HG02840 (cell line): ENCODE results near the gene NARF.
A peak's percentile ranks its signal among the peaks of the same experiment; 100 is the strongest.
"Not testable (repeated sequence)": the region's sequence is repeated elsewhere in the genome, so short reads cannot be mapped to it uniquely, and the experiment has no call there.

Experiments
- ATAC-seq: cut with Tn5 transposase; IDR thresholded peaks from one replicate; pipeline ENCODE4 v1.9.1; 2021; ENCODE audit warnings: mild to moderate bottlenecking, moderate library complexity, moderate number of reproducible peaks; ENCODE audit not compliant: unreplicated experiment, low FRiP score

The NARF gene

DNA sequence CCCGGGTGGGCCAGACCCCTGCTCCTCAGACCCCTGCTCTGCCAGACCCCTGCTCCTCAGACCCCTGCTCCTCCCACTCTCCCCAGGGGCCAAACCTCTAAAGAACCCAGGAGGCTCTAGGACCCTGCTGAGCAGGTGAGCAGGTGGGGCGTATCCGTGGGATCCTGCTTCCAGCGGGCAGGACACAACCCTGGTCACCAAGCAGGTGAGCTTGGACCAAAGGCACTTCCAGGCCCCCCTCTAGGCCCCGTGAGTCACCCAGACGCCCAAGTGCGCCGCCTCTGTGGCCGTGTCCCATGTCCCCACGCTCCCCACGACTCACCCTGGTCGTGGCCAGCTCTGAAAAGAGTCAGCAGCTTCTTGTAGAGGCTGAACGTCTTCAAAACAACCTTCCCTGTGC is 13.0 kb upstream of the NARF start:
- ATAC-seq, result no peak

DNA sequence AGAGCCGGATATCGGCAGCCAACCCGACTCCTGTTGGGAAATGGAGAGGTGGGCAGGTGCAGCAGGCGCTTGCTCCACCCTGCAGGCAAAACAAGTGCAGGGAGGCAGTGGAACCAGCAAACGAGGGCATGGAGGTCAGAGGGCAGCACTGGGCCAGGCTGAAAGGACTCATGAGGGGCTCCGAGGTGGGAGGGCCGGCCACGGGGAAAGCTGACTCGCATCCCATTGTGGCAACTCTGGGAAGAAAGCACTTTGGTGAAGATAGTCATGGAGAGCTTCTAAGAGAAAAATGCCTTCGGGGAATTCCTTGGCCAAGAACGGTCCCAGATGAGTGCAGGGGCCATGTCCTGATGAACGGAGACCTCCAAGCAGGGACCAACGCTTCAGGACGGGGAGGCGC is 12.4 kb upstream of the NARF start:
- no peak for ATAC-seq

DNA sequence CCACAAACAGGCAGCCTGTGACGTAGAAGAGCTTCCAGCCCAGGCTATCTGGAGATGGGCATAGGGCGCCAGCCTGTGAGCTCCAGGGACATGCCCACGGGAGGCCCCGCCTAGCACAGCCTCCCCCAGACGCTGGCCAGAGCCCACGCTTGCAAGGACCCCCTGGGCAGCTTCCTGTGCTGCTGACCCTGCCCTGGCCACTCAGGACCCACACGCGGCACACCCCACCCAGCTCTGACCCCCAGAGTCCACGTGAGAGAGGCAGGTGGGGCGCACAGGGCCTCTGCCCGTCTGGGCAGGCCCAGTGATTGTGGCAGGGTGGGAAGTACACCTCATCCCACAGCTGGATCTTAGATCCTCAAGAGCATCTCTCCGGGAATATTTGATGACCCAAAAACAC is 11.9 kb upstream of the NARF start:
- ATAC-seq, result no peak

DNA sequence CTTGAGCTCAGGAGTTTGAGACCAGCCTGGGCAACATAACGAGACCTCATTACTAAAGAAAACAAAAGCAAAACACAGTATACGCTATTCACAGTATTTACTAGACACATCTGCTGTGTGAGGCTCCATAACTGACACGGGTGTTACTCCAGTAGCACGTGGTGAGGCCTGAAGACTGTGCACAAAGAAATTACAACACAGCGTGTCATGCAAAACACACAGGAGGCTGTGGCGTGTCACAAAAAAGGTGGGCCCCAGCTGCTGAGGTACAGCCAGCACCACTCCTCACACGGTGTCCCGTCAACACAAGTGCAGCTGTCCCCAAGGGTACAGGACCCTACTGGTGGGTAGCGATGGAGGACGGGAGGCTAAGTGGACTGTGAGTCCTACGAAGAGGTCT is 10.7 kb upstream of the NARF start:
- ATAC-seq, result no peak

DNA sequence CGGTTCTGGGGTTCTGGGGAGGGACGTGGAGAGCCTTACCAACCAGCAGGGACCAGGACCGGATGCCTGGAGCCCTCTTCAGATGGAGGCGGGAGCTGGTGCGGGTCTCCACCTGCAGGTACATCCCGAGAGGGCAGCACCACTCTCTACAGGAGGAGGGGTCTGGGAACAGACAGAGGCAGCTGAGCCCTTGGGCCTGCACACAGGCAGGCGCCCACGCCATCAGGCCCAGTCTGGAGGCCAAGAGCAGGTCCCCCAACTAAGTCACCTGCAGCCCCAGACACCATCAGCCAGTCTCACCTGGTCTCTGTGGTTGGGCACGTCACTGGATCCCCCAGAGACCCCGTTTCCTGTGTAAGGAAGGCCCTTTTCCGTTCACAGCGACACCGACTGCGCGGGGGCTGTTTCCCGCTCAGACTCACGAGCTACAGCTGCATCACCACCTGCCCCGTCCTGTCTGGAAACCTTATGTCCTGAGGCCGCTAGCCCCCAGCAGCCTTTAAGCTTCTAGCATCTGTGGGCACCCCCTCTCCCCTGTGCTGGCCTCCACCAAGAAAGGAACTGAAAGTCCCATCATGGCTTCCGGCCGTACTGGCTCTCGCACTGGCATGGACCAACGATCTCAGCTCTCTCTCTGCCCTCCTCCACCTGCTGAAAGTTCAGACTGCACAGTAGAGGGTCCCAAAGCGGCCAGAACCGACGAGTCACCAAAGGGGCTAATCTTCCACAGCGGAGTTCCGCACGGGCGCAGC is 9.2 kb upstream of the NARF start:
- peak; percentile 44 for ATAC-seq

DNA sequence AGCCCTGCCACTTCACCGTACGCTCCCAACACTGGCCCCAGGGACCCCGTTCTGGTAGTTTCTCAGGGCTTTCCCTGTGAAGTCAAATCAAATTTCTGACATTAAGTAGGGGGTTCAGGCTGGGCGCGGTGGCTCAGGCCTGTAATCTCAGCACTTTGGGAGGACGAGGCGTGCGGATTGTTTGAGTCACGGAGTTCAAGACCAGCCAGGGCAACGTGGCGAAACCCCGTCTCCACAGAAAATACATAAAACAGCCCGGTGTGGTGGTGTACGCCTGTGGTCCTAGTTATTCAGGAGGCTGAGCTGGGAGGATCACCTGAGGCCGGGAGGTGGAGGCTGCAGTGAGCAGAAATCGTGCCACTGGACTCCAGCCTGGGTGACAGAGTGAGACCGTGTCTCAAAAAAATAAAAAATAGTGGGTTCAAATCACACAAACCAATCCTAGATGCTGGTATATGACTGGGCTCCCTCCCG is 8.6 kb upstream of the NARF start:
- no peak for ATAC-seq

DNA sequence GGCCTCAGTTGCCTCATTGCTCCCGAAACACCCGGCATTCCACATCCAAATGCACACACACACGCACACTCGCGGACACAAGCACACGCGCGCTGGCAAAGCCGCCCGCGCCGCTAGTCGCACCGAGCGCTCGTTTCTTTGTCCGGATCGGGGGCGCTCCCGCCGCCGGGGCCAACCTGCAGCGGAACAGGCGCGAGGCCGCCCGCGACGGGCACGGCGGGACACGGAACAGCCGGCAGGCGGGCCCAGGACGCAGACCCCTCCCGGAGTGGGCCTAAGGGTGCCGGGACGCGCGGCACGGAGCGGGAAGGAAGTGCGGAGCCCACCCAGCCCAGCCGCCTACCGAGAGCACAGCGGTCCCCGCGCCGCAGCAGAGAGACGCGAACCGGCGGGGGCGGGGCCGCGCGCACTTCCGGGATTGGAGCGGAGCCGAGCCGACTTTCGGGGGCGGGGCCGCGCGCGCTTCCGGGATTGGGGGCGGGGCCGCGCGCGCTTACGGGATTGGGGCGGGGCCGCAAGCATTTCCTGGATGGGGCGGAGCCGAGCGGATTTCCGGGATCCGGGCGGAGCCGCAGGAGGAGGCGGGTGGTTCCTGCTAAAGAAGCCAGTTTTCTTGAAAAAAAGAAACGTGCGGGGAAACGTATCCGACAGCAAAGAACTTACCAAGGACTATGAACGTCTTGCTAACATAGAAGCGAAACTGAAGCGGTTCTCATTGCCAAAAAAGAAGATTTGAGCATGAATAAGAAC is 8.0 kb upstream of the NARF start, which contains the start of gene CYBC1:
Gene CYBC1 (minus strand): TSS at position 396 of the 750 bp plus-strand sequence. CDS start 1,498 bp downstream, outside the sequence.
- ATAC-seq, result peak; percentile 72

DNA sequence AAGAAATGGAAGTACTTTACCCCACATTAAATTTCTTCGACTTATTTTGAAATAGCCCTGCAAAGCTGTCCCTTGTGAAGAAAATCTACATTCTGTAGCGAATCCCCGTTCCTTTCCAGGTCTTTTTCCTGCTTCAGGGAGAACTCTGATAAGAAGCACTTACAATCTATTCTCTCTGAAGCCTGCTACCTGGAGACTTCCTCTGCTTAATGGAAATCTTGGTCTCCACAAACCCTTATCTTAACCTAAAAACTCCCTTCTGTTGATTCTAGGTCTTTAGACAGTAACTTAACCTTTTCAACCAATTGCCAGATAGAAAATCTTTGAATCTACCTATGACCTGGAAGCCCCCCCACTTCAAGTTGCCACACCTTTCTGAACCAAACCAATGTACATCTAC is 6.4 kb upstream of the NARF start:
- ATAC-seq, result no peak

DNA sequence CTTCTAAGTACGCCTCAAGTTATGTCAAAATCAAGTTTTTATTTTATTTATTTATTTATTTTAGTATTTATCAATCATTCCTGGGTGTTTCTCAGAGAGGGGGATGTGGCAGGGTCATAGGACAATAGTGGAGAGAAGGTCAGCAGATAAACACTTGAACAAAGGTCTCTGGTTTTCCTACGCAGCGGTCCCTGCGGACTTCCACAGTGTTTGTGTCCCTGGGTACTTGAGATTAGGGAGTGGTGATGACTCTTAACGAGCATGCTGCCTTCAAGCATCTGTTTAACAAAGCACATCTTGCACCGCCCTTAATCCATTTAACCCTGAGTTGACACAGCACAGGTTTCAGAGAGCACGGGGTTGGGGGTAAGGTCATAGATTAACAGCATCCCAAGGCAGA is 5.4 kb upstream of the NARF start:
- ATAC-seq, result not testable (repeated sequence)

DNA sequence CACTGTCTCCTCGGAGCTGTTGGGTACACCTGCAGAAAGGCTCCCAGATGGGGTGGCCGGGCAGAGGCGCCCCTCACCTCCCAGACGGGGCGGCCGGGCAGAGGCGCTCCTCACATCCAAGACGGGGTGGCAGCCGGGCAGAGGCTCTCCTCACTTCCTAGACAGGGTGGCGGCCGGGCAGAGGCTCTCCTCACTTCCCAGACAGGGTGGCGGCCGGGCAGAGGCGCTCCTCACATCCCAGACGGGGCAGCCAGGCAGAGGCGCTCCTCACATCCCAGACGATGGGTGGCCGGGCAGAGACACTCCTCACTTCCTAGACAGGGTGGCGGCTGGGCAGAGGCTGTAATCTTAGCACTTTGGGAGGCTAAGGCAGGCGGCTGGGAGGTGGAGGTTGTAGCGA is 4.8 kb upstream of the NARF start:
- not testable (repeated sequence) for ATAC-seq

DNA sequence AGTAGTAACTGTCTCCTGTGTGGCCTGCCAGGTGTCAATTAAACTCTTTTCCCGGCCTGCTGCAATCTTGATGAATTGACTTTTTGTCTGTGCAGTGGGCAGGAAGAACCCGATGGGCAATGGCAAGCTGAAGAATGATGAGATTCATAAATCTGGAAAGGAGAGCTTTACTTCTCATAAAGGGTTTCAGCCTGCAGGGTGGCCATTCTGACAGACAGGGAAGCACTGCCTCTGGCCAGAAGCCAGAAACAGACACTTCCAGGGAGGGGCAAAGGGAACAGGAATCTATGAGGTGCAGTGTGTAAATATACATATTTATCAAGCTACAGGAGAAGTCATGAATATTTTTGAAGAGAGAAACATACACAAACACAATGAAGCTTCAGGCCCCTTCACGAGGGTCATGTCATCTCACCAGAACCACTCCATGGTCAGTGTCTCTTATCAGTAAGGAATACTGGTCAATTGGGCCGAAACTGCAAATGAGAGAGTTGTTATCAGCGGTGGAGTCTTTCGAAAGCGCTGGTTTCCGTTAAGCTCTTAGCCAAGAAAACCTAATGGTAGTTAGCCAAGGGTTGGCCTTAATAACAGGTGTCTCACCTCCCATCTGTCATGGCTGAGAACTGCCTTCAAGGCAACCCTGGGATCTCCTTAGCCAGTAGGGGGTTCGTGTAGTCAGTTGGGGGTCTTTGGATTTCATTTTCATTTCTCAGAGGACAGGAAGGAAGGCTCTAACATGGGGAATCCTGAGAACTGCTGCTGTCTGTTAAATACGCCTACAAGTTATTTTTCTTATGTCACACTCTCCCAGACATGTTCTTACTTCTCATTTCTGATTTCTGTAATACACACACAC is 1.2 kb upstream of the NARF start:
- ATAC-seq, result peak; percentile 2

DNA sequence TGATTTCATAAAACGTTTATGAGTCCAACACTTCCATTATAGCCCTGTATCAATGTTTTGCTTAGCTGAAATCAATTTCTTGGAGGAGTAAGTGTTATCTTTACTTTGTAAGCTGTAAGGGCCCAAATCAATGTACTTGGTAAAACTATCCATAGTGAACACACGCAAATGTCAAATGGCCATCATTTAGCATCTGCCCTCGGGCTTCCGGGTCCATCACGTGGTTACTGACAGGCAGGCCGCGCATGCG is 687 bp upstream of the NARF start:
- ATAC-seq, result no peak

DNA sequence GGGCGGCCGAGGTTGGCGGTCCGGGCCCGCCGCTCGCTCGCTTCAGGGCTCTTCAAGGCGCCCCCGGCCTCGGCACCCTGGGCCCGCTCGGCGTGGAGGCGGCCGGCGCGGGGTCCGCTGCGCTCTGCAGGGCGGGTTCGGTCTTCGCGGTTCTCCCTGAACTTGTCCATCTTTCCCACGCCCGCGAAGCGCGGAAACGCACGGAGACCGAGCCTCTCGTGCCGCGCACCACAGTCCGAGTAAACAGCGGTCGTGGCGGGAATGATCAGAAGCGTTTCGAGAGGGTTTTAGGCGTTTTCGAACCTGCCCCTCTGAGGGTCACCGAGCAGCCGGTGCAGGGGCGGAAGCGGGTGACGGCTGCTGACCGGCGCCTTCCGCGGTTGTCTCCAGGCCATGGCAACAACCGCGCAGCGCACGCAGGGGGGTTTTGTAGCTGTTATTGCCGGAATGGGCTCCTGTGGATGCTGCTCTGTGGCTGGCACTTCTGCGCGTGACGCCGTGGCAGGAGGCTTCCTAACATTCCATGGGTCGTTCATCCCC is 414 bp downstream of the NARF start:
- no peak for ATAC-seq

DNA sequence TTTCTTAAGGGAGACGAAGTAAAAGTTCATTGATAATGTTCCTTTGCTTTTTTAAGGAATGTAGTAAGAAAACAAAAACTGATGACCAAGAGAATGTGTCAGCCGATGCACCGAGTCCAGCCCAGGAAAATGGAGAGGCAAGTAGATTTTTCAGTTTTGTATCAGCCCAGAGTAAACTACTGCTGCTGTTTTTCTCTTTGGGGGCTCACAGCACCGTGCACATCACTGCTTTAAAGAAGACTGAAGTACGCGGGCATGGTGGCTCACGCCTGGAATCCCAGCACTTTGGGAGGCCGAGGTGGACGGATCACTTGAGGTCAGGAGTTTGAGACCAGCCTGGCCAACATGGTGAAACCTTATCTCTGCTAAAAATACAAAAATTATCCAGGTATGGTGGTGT is 1.4 kb downstream of the NARF start:
- ATAC-seq, result not testable (repeated sequence)

DNA sequence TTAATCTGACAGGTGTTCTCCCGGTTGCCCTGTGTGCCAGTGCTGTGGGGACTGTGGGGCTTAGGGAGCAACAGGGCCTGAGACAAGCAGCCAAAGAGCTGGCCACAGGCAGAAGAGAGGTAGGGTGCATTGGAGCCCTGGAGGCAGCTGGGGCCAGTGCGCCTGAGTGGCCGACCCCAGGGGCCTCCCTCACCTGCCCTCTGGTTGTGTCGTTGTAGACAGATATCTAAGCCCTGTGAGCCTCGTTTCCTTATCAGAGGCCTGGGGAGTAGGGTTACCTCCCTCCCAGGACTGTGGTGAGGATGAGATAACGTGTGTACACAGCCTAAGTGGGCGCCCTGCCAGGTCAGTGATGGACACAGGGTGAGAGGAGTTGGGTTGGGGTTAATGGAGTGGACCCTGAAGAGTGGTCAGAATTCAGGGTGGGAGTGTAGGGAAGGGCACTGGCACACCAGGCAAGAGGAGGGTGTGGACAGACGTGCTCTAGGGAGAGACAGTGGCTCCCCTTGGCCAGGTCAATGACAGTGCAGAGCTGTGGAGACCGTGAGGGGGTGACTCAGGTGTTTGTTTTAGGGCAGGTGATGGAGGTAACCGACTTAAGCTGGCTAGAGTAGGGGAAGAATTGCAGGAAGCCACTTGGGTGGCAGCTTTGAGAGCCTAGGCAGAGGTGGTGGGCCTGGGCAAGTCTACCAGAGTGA is 3.4 kb downstream of the NARF start:
- no peak for ATAC-seq

DNA sequence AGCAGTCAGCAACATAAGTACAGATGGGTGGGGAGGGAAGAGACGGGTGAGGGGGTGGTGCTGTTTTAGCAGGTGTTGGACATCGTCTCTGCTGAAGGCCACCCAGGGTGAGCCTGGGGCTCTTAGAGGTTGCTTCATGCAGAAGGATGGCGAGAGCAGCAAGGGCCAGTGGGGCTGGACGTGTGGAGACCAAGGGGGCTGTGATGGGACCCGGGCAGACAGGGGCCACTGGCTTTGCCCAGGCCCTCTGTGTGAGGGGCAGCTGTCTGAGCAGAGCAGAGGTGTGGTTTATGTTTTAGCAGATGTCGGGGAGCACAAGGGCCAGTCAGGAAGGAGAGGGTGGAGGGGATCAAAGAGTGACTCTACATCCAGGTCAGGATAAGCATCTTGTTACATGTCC is 4.8 kb downstream of the NARF start:
- no peak for ATAC-seq

DNA sequence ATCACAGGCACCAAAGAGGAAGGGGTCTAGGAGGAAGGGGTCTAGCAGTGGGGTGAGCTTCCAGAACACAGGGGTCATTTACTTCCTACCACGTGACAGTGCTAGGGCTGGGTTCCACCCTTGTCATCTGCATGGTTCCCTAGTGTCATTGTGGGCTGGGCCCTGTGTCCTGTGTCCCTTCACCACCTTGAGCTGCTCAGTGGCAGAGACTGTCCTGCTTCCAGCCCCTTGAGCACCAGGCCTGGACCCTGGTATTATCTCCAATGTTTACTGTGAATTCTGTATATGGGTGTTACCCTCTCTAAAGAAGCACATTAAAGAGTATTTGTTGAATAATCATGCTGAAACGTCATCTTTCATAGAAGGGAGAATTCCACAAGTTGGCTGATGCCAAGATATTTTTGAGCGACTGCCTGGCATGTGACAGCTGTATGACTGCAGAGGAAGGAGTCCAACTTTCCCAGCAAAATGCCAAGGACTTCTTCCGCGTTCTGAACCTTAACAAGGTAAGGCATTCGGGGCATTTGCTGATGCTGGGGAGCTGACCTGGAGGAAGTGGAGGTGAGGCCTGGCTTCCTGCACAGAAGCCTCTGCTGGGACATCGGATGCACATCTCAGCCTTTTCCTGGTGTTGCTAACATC is 5.5 kb downstream of the NARF start:
- no peak for ATAC-seq

DNA sequence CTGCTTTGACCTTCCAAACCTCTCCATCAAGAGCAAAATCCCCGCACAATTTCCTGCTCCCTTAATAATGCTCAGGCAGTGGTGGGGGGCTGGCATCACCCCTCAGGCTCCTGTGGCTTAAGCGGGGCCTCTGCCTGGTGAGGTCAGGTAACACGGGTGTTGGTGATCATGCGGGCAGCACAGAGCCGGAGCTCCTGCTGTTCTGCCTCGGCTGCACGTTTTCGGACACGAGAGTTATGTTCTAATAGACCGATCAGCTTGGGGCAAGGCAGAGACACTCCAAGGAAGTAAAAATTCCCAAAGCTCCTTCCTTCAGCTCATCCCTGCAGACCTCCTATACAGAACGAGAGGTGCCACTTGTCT is 6.0 kb downstream of the NARF start:
- no peak for ATAC-seq

DNA sequence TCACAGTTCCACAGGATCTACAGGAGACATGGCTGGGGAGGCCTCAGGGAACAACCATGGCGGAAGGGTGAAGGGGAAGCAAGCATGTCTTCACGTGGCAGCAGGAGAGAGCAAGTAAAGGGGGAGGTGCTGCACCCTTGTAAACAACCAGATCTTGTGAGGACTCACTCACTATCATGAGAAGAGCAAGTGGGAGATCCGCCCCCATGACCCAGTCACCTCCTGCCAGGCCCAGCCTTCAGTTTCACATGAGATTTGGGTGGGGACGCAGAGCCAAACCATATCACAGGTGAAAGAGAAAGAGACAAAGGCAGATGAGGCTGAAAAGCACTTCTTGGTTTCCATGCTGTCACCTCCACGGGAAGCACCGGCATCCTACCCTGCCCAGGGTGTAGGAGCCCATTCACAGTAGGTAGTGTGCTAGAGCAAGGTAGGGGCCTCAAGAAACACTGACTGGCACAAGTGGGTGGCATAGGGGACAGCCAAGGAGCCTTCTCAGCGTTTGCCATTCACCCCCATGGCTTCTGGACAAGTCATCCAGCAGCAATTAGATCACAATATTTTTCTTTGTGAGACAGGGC is 6.6 kb downstream of the NARF start:
- no peak for ATAC-seq

DNA sequence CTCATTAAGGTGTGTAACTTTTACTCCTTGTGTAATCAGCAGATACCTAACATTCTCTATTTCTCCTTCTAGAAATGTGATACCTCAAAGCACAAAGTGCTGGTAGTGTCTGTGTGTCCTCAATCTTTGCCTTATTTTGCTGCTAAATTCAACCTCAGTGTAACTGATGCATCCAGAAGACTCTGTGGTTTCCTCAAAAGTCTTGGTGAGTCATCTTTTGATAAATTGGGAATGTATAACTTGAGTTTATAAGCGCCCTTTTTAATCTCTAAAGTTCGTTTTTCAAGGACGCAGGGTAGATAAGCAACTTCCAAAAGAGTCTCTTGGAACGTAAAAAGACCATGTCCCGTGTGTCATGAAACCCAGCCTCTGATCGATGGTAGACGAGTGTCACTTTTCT is 10.2 kb downstream of the NARF start:
- ATAC-seq, result no peak
